Naive B cell (primary cell): ENCODE data around the gene SLC20A1. TPM values are rescaled to one million over a fixed set of nuclear protein-coding genes. Genes with fewer than 3 reads are reported as not detected.
"Not testable (repeated sequence)": the region's sequence is repeated elsewhere in the genome, so short reads cannot be mapped to it uniquely, and the experiment has no call there.

Experiments used
- ATAC-seq, 2 donors: fragments of 150-1000 bp; cut with Tn5 transposase; 2 replicates each; pipeline ENCODE4 v1.10.0; 2021; ENCODE audit warnings: low read depth in 2 of 2, mild to moderate bottlenecking in 2 of 2, moderate library complexity in 2 of 2
- DNase-seq: peaks from one replicate; pipeline ENCODE4 v3.0.0; 2022
- H3K27ac Mint-ChIP-seq, 6 donors: one replicate each; pipeline ENCODE4 v1.8.0; 2020 to 2022; ENCODE audit warnings: mild to moderate bottlenecking in 6 of 6, mixed read lengths in 6 of 6, moderate library complexity in 5 of 6, inconsistent platforms in 2 of 6
- H3K27me3 Mint-ChIP-seq, 3 donors: one replicate each; pipeline ENCODE4 v1.8.0; 2021 to 2022; ENCODE audit warnings: mixed read lengths in 3 of 3, mild to moderate bottlenecking in 1 of 3
- H3K36me3 Mint-ChIP-seq, 2 donors: one replicate each; pipeline ENCODE4 v1.8.0; 2020 to 2022; ENCODE audit warnings: mixed read lengths in 2 of 2, inconsistent platforms in 1 of 2, mild to moderate bottlenecking in 1 of 2
- H3K4me1 Mint-ChIP-seq, 3 donors: one replicate each; pipeline ENCODE4 v1.8.0; 2020 to 2022; ENCODE audit warnings: mixed read lengths in 3 of 3, inconsistent platforms in 1 of 3, mild to moderate bottlenecking in 1 of 3, moderate library complexity in 1 of 3
- H3K4me3 Mint-ChIP-seq, 8 donors: one replicate each; pipeline ENCODE4 v1.8.0; 2020 to 2022; ENCODE audit warnings: mild to moderate bottlenecking in 8 of 8, mixed read lengths in 8 of 8, moderate library complexity in 8 of 8, inconsistent platforms in 2 of 8
- H3K9me3 Mint-ChIP-seq, 7 donors: one replicate each; pipeline ENCODE4 v1.8.0; 2020 to 2022; ENCODE audit warnings: mixed read lengths in 7 of 7, mild to moderate bottlenecking in 5 of 7, inconsistent platforms in 2 of 7, moderate library complexity in 1 of 7
- polyA plus RNA-seq, 6 donors: library from polyadenylated mRNA; unstranded; fragments of 300-500 nt; fragmentation: Illumina TruSeq; gene quantifications; one replicate each; pipeline ENCODE4 v1.2.3, GENCODE V29; 2021; ENCODE audit warnings: low read depth in 6 of 6

Gene SLC20A1
- polyA plus RNA-seq, 6 donors from 2014 or later = 6.5 to 19.3 (median 13.1) TPM

DNA sequence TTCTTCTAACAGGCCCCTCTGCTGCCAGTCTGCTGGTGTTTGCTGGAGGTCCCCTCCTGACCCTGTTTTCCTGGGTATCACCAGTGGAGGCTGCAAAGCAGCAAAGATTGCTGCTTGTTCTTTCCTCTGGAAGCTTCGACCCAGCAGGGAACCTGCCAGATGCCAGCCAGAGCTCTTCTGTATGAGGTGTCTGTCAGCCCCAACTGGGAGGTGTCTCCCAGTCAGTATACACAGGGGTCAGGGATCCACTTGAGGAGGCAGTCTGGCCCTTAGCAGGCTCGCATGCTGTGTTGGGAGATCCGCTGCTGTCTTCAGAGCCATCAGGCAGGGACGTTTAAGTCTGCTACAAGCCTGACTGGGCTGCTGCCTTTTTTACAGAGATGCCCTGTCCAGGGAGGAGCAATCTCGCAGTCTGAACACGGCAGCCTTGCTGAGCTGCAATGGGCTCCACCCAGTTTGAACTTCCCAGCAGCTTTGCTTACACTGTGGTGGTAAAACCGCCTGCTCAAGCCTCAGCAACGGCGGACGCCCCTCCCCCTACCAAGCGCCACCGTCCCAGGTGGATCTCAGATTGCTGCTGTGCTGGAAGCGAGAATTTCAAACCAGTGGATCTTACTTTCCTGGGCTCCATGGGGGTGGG lies 31.4 kb upstream of the SLC20A1 start:
- no peak for ATAC-seq
- no peak overlapping the region for H3K27ac Mint-ChIP-seq

DNA sequence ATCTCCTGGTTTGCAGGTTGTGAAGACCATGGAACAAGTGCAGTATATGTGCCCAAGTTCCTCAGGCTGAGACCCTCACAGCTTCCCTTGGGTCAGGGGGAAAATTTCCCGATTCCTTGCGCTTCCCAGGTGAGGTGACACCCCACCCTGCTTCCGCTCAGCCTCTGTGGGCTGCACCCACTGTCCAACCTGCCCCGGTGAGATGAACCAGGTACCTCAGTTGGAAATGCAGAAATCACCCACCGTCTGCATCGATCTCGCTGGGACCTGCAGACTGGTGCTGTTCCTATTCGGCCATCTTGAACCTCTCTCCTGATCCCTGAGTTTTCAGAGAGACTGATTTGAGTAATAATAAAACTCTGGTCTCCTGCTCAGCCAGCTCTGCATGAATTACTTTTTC lies 30.7 kb upstream of the SLC20A1 start:
- Mint-ChIP-seq H3K4me1 (no peaks in the 10 kb centered on the region), H3K27me3 (peaks cover 0 to 10% (median 0%) of the 10 kb centered on the region in 3 donors), H3K4me3 (no peak overlapping the region), H3K9me3 (peaks cover 0 to 6% (median 0%) of the 10 kb centered on the region in 7 donors), H3K27ac (no peak overlapping the region), H3K36me3 (no peaks in the 10 kb centered on the region)
- no peak for DNase-seq
- no peak for ATAC-seq

More for the DNA sequence above, 31.4 kb upstream of the SLC20A1 start:
- H3K9me3 Mint-ChIP-seq = peaks cover 0 to 10% (median 0%) of the 10 kb centered on the region in 7 donors
- H3K4me1 Mint-ChIP-seq = no peaks in the 10 kb centered on the region
- H3K4me3 Mint-ChIP-seq = no peak overlapping the region
- peaks cover 0 to 10% (median 0%) of the 10 kb centered on the region in 3 donors for H3K27me3 Mint-ChIP-seq
- DNase-seq = no peak
- no peaks in the 10 kb centered on the region for H3K36me3 Mint-ChIP-seq

DNA sequence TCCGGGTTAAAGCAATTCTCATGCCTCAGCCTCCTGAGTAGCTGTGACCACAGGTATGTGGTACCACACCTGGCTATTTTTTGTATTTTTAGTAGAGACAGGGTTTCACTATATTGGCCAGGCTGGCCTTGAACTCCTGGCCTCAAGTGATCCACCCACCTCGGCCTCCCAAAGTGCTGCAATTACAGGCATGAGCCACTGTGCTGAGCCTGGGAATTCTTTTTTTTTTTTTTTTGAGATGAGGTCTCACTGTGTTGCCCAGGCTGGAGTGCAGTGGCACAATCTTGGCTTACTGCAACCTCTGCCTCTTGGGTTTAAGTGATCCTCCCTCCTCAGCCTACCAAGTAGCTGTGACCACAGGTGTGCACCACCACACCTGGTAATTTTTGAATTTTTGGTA lies 29.9 kb upstream of the SLC20A1 start:
- not testable (repeated sequence) for ATAC-seq, DNase-seq, H3K36me3 Mint-ChIP-seq, H3K9me3 Mint-ChIP-seq, H3K4me3 Mint-ChIP-seq, H3K4me1 Mint-ChIP-seq, H3K27ac Mint-ChIP-seq
- peaks cover 0 to 10% (median 0%) of the 10 kb centered on the region in 3 donors for H3K27me3 Mint-ChIP-seq

DNA sequence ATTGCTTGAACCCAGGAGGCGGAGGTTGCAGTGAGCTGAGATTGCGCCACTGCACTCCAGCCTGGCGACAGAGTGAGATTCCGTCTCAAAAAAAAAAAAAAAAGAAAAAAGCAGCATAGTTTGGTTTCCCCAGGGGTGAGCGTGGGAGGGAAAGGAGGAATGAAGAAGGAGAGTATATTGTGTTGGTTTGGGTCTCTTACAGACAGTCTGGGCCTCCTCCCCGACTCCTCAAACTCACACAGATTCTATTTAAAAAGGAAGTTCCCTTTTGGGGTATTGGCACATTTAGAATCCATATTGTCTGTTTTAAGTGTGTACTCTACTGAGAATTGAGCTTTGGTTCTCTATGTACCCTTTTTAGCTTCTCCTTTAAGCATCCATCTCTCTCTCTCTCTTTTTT lies 27.4 kb upstream of the SLC20A1 start:
- Mint-ChIP-seq H3K36me3 (no peaks in the 10 kb centered on the region), H3K27ac (no peak overlapping the region), H3K27me3 (no peaks in the 10 kb centered on the region), H3K9me3 (no peaks in the 10 kb centered on the region), H3K4me3 (no peak overlapping the region), H3K4me1 (no peaks in the 10 kb centered on the region)
- DNase-seq (no peak), ATAC-seq (no peak)

DNA sequence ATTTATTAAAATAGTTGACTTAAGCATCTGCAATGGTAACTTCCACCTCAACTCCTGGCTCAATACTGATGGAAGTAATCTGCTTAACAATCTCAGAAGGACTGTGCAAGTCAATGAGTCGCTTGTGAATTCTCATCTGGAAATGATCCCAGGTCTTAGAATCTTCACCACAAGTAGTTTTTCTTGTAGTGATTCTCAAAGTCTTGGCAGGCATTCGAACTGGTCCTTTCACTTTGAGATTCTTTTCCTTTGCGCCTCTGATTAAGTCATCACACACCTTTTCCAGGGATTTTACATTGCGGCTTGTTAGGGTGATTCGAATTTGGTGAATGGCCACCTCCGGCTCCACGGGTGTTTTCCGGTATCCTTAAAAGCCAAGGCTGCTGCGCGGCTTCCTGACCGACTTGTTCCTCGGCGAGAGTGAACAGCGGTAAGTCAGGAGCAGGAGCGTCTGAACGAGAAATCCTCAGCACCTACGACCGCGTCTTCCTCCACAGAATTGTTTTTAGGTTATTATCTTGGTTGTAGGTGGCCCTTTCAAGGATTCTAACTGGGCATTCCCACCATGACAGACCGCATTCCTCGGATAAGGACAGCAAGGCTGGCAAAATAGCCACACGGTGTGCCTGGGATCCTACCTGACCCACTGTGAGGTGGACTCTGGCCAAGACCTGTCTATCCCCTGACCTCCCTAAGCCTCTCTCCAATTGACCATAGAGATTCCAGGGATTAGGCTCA lies 23.8 kb upstream of the SLC20A1 start:
- Mint-ChIP-seq H3K27ac (no peak overlapping the region), H3K36me3 (no peaks in the 10 kb centered on the region), H3K27me3 (no peaks in the 10 kb centered on the region), H3K9me3 (no peaks in the 10 kb centered on the region), H3K4me3 (no peak overlapping the region), H3K4me1 (peaks cover 0 to 10% (median 3%) of the 10 kb centered on the region in 3 donors)
- ATAC-seq (no peak), DNase-seq (no peak)

DNA sequence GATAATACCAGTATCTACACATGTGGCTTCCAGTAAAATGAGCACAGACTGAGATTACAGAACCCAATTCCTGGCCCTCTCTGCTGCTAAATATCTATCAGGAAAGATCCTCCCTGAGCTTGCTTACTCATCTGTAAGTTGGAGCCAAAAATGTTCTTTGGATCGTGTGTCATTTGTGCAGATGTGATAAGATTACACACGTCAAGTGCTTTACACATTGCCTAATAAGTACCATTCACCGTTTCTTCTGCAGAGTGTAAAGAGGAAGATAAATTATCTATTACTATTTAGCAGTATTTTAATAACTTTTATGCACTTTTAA lies 23.2 kb upstream of the SLC20A1 start:
- H3K27ac Mint-ChIP-seq = no peak overlapping the region
- H3K27me3 Mint-ChIP-seq = no peaks in the 10 kb centered on the region
- H3K4me1 Mint-ChIP-seq = peaks cover 0 to 10% (median 7%) of the 10 kb centered on the region in 3 donors
- H3K9me3 Mint-ChIP-seq = no peaks in the 10 kb centered on the region
- ATAC-seq = no peak
- DNase-seq = no peak
- no peak overlapping the region for H3K4me3 Mint-ChIP-seq
- no peaks in the 10 kb centered on the region for H3K36me3 Mint-ChIP-seq

DNA sequence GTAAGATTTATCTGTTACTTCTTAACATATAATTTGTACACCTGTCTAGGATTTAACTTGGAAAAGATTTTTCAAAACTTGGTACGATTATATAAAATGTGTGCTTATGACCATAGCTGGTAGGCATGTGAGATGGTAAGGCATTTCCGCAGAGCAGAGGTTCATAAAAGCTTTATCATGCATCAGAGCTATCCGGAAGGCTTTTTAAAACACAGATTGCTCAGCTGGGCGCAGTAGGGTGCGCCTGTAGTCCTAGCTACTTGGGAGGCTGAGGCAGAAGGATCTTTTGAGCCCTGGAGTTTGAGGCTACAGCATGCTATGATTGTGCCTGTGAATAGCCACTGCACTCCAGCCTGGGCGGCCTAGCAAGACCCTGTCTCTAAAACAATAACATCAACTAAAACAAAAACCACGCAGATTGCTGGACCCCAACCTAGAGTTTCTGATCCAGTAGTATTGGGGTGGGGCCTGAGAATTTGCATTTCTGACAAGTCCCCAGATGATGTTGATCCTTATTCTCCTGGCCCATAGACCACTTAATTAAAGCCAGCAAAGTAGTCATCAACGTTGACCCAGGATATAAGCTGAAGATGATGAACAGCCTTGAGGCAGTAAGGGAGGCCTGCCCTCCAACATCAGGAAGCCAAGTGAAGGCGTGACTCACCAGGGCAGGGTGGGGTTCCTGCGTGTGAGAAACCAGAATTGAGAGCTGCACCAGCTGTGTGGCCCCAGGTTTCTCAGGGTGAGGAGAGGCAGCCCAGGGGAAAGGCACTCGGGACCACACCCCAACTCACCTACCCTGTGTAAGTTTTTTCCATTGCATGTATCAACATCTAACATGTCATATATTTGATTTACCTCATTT lies 21.6 kb upstream of the SLC20A1 start:
- H3K4me3 Mint-ChIP-seq = peak overlapping the region in 1 of 8 donors; percentile 25
- no peaks in the 10 kb centered on the region for H3K36me3 Mint-ChIP-seq
- DNase-seq (no peak), ATAC-seq (peak in 1 of 2 donors; percentile 17)
- no peaks in the 10 kb centered on the region for H3K9me3 Mint-ChIP-seq
- peak overlapping the region in 2 of 6 donors; percentile 54 to 66 for H3K27ac Mint-ChIP-seq
- H3K27me3 Mint-ChIP-seq = peaks cover 0 to 4% (median 0%) of the 10 kb centered on the region in 3 donors
- H3K4me1 Mint-ChIP-seq = peaks cover 0 to 10% (median 7%) of the 10 kb centered on the region in 3 donors

DNA sequence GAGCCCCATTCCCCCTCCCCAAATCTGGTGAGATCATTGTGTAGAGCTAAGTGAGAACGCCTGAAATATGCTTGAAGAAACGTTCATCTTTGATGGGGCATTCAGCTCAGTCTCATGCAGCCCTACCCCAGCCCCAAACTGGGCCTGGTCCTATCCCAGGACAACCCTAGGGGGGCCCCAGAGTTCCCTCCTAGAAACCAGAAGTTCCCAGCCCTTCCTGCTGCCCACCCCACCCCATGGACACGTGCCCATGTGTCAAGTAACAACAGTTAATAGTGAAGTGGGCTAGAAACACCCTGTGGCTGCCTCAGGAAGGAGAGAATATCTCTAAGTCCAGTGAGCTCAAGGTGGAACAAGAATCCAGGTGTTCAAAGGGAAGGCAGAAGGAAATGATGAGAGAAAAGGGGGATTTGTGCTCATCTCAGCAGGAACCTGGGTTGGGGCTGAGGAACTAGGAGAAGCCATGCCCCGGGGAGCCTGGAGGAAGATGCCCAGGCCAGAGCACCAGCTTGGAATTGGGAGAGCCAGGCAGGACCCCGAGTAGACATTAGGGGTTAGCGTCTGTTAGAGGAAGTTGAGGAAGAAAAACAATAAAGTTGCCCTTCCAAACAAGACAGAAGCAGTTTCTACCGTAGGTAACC lies 20.1 kb upstream of the SLC20A1 start:
- H3K4me1 Mint-ChIP-seq = peaks cover 0 to 13% (median 8%) of the 10 kb centered on the region in 3 donors
- H3K9me3 Mint-ChIP-seq = no peaks in the 10 kb centered on the region
- ATAC-seq (no peak), DNase-seq (no peak)
- peak overlapping the region in 3 of 8 donors; percentile 14 to 63 (median 35) for H3K4me3 Mint-ChIP-seq
- H3K27me3 Mint-ChIP-seq = peaks cover 0 to 4% (median 0%) of the 10 kb centered on the region in 3 donors
- H3K36me3 Mint-ChIP-seq = no peaks in the 10 kb centered on the region
- H3K27ac Mint-ChIP-seq = peak overlapping the region in 1 of 6 donors; percentile 82

DNA sequence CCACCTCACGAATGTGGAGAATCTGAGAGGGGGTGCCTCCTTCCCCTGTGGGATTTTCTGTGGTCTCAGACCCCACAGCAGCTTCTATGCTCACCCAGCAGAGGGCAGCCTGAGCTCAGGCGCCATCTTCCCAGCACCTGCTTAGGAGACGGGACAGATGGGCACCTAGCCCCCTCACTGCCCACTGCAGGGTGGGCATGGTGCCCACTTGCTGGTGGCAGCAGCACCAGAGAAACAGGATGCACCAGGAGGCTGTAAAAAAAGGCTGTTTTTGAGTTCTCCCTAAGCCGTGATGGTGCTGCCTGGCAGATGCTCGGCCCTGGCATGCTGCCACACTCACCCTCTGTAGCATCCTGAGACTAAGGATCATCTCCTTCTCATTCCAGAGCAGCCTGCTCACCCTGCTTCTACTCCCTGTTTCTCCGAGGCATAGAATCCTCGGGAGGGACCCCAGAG lies 19.1 kb upstream of the SLC20A1 start:
- DNase-seq (peak; percentile 58), ATAC-seq (peak; percentile 83 to 84)
- H3K9me3 Mint-ChIP-seq = no peaks in the 10 kb centered on the region
- H3K36me3 Mint-ChIP-seq = no peaks in the 10 kb centered on the region
- H3K4me3 Mint-ChIP-seq = peak overlapping the region in 6 of 8 donors; percentile 32 to 87 (median 70)
- H3K27ac Mint-ChIP-seq = peak overlapping the region in 1 of 6 donors; percentile 42
- peaks cover 9 to 23% (median 18%) of the 10 kb centered on the region in 3 donors for H3K4me1 Mint-ChIP-seq
- H3K27me3 Mint-ChIP-seq = peaks cover 0 to 5% (median 4%) of the 10 kb centered on the region in 3 donors

DNA sequence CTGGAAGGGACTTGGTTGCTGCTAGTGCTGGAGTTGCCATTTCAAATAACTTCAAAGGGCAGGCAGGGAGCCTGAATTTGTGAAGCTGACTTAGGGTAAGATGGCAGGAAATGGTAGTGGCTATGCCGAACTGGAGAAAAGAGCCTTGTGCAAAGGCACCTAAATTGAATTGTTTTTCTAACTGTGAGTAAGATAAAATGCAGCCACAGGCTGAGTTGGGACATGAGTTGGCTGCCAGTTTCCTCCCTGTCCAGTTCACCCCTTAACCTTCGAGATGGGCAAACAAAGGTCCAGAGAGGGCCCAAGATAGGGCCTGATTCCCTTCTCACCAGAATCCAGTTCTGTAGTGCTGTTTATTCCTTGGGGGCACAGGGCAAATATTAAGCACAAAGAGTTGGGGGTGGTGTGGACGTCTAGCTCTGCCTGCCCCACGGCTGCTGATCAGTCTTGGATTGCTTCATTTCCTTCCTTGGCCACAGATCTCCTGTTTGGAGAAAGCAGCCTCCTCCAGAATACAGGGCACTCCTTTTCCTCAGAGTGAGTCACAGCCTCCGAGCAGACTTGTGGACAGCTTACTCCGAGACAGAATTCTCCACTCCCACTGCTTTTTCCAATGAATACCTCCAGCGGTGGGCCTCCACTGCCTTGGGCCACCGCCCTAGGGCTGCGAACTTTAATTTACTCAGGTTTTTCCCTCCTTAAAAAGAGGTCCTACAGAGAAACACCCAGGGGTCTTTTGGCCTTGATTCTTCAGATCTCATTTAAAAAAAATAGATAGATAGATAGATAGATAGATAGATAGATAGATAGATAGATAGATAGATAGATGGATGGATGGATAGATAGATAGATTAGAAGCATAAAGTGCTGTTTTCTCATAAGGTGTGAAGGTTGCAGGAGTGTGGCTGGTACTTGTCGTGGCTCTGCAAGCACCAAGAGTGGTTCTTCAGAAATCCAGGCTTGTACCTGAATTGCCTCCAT lies 18.4 kb upstream of the SLC20A1 start:
- H3K4me1 Mint-ChIP-seq = peaks cover 13 to 27% (median 22%) of the 10 kb centered on the region in 3 donors
- peak overlapping the region in 6 of 8 donors; percentile 32 to 87 (median 70) for H3K4me3 Mint-ChIP-seq
- no peak for DNase-seq
- no peaks in the 10 kb centered on the region for H3K36me3 Mint-ChIP-seq
- no peaks in the 10 kb centered on the region for H3K9me3 Mint-ChIP-seq
- peaks cover 0 to 5% (median 4%) of the 10 kb centered on the region in 3 donors for H3K27me3 Mint-ChIP-seq
- no peak for ATAC-seq
- peak overlapping the region in 1 of 6 donors; percentile 56 for H3K27ac Mint-ChIP-seq

DNA sequence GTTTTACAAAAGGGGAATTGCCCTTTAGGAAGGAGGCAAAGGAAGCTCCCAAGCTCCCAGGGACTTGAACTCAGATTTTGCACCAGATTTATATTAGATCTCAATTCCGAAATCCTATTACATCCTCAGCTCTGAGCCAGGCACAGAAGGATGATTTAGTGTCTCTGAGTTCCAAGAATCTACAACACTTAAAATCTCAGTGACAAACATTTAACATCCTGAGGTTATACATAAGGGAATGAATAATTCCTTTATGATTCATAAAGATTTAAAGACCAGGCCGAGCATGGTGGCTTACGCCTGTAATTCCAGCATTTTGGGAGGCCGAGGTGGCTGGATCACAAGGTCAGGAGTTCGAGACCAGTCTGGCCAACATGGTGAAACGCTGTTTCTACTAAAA lies 16.5 kb upstream of the SLC20A1 start:
- peaks cover 0 to 5% (median 4%) of the 10 kb centered on the region in 3 donors for H3K27me3 Mint-ChIP-seq
- no peak for DNase-seq
- no peaks in the 10 kb centered on the region for H3K9me3 Mint-ChIP-seq
- peaks cover 13 to 26% (median 22%) of the 10 kb centered on the region in 3 donors for H3K4me1 Mint-ChIP-seq
- ATAC-seq = no peak
- no peaks in the 10 kb centered on the region for H3K36me3 Mint-ChIP-seq
- H3K27ac Mint-ChIP-seq = peak overlapping the region in 1 of 6 donors; percentile 60
- H3K4me3 Mint-ChIP-seq = no peak overlapping the region

DNA sequence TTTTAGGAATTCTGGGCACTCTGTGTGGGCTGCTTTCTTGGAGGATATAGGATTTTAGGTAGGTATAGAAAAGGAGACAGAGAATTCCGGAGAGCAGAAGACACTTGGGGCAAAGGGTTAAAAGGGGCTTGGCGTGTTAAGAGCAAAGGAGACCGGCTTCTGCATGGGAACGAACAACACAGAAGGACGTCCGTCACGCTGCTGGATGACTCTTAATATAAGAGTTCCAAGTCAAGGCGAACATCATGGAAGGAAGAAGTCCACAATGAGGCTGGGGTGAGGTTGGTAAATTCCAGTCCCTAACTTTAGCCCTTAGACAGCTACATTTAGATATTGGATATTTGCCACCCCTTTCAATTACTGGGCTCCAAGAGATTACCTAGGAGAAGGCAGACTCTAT lies 15.9 kb upstream of the SLC20A1 start:
- DNase-seq (no peak), ATAC-seq (no peak)
- Mint-ChIP-seq H3K4me1 (peaks cover 13 to 22% (median 22%) of the 10 kb centered on the region in 3 donors), H3K4me3 (no peak overlapping the region), H3K27me3 (peaks cover 0 to 5% (median 4%) of the 10 kb centered on the region in 3 donors), H3K36me3 (no peaks in the 10 kb centered on the region), H3K9me3 (no peaks in the 10 kb centered on the region), H3K27ac (peak overlapping the region in 1 of 6 donors; percentile 54)
